ENCODE results near the gene C2orf81.

Gene C2orf81

DNA sequence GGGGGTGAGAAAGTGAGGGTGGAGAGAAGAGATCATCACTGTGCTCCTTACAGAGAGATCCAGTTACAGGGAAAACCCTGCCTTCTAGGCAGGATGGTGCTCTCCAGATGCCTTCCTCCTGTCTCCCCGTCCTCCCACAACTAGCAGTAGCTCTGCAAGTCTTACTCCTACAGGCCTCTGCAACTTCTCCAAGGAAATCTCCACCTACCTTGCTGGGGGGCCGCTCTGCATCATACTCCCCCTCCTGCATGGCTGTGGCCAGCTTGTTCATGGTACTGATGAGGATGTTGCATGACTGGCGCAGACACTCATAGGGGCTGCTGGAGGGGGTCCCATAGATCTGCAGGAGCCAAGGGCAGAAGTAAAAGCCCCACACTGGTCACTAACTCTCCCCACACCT is 55.4 kb downstream of the C2orf81 start:
- Histone ChIP-seq H3K4me3 (ENCODE audit: low read depth in 1 of 2, low read length in 2 of 2) (no peak overlapping the region), H3K4me1 (ENCODE audit: control insufficient read depth in 1 of 2, insufficient read depth in 2 of 2, low read length in 2 of 2) (peaks cover 0 to 10% of the 10 kb centered on the region in 2 donors), H3K36me3 (ENCODE audit: control insufficient read depth in 1 of 2, insufficient read depth in 2 of 2, low read length in 2 of 2) (peaks cover 91 to 100% of the 10 kb centered on the region in 2 donors), H3K27ac (ENCODE audit: low read length) (no peak overlapping the region), H3K9me3 (ENCODE audit: control insufficient read depth in 1 of 2, low read length in 2 of 2) (no peaks in the 10 kb centered on the region), H3K27me3 (ENCODE audit: low read depth, low read length) (no peaks in the 10 kb centered on the region)

GRCh38 chr2:74364533-74365505 is 56.6 kb downstream of the C2orf81 start:
- Histone ChIP-seq H3K4me1 (ENCODE audit: control insufficient read depth in 1 of 2, insufficient read depth in 2 of 2, low read length in 2 of 2) (peaks cover 0 to 10% of the 10 kb centered on the region in 2 donors), H3K4me3 (ENCODE audit: low read depth in 1 of 2, low read length in 2 of 2) (no peak overlapping the region), H3K36me3 (ENCODE audit: control insufficient read depth in 1 of 2, insufficient read depth in 2 of 2, low read length in 2 of 2) (peaks cover 91 to 100% of the 10 kb centered on the region in 2 donors), H3K27me3 (ENCODE audit: low read depth, low read length) (no peaks in the 10 kb centered on the region), H3K9me3 (ENCODE audit: control insufficient read depth in 1 of 2, low read length in 2 of 2) (no peaks in the 10 kb centered on the region), H3K27ac (ENCODE audit: low read length) (no peak overlapping the region)

Measured in muscle layer of duodenum (tissue), 2 donors.